Cardiac fibroblast (primary cell): ENCODE results near the gene SLC39A11.

Experiments
- DNase-seq, 2 donors: peaks; one replicate each; pipeline versions ENCODE4 v3.0.0 to v3.0.0-alpha.2; 2010; ENCODE audit warnings: low read depth in 2 of 2
- H3K4me3 ChIP-seq, 2 donors: replicated peaks in 1 of 2; 1 replicate in 1 of 2; 2 replicates in 1 of 2; pipeline ENCODE4 v1.5.1; 2011; ENCODE audit warnings: low read depth in 2 of 2, low read length in 2 of 2, mild to moderate bottlenecking in 2 of 2, moderate library complexity in 1 of 2
- TF ChIP-seq, protein P1 (sequence below): IDR thresholded peaks from one replicate; pipeline ENCODE4 v1.5.1; 2011; ENCODE audit warnings: low read depth, mild to moderate bottlenecking, low read length, inconsistent platforms

SLC39A11 gene

DNA sequence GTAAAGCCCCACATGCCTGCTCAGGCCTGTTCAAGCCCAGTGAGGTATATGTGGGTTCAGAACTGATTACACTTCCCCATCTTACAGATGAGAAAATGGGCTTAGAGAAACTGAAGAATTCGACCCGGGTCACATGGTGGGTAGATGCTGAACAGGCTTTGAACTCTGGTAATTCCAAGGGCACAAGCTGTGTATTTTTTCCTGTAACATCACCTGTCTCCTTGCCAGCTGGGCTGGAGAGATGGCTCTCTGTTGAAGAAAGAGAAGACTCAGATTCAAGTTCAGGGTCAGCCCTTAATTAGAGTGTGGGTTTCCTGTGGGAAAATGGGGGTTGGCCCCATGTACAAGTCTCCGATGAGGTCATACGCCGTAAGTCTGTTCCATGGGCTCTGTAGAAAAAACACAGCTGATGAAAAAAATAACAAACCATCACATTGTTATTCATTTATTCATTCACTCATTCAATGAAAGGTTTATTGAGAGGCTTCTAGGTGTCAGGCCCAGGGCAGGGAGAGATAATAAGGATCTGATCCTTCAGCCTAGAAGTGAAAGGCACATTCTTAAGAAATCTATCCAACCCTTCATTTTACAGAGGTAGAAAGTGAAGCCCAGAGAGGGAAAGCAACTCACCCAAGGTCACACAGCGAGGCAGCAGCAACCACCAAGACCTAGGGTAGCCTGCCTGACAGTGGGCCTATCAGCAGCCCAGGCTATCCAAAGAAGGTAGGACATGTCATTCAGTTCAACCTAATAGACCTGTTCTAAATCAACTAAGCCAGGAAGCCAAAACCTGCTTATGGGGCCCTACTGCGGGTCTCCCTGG is 488.9 kb downstream of the SLC39A11 start:
- peak; percentile 44 to 93 for DNase-seq
- TF ChIP-seq, protein P1, sequence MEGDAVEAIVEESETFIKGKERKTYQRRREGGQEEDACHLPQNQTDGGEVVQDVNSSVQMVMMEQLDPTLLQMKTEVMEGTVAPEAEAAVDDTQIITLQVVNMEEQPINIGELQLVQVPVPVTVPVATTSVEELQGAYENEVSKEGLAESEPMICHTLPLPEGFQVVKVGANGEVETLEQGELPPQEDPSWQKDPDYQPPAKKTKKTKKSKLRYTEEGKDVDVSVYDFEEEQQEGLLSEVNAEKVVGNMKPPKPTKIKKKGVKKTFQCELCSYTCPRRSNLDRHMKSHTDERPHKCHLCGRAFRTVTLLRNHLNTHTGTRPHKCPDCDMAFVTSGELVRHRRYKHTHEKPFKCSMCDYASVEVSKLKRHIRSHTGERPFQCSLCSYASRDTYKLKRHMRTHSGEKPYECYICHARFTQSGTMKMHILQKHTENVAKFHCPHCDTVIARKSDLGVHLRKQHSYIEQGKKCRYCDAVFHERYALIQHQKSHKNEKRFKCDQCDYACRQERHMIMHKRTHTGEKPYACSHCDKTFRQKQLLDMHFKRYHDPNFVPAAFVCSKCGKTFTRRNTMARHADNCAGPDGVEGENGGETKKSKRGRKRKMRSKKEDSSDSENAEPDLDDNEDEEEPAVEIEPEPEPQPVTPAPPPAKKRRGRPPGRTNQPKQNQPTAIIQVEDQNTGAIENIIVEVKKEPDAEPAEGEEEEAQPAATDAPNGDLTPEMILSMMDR: no peak
- H3K4me3 ChIP-seq: no peak overlapping the region

DNA sequence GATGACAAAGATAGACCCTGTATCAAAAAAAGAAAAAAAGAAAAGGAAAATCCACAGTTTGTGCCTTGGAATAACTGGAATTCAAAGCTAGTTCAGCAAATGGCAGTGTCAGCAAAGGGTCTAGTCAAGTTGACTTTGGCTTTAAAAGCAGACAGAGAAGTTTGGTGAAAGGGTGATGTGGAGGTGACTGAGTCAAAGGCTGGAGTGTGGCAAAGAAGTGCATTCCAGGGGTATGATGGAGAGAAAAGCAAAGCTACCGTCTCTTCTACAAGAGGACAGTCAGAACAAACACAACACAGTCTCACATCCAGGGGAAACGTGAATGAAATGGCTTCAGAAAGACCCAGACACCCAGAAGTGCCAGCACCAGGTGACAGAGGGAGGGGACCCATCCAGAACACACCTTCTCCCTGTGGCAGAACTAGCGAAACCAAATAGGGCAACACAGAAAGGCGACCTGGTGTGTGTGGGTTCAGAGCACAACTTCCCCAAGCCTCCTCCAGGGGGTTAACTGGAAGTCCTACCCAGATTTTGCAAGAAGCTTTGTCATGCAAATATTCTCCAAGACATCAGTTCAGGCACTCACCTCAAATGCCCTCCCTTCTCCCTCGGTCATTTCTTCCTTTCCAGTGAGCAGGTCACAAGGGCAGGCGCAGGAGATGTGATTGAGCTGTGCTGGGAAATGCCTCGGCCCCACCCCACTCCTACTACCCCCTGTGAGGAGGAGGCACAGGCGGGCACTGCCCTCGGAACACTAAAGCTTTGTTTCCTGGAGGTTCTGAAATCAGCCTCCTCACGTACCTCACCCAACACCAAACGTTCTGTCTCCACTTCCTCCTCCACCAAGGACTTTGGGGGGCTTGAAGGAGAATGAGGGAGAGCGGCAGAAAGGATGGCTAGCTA is 489.7 kb downstream of the SLC39A11 start:
- DNase-seq: peak; percentile 68 to 92
- no peak overlapping the region for H3K4me3 ChIP-seq
- TF ChIP-seq, protein P1: peak; percentile 56

DNA sequence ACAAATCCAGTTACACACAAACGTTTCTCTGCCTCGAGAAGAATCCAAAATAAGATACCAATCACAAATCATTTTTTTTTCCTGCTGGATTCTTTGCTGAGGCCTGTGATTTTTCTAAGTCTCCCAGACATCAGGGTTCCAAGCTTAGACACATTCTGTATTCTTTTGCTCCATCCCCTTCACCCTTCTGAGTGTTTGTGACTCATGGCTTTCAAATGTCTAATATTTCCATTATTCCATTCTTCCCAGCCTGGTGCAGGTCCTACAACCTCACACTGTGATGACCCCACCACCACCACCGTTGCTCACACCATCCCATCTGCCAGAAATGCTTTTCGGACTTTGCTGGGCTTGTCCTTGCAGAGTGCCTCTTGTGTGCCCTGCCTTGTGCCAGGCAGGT is 491.6 kb downstream of the SLC39A11 start:
- peak; percentile 42 to 86 for DNase-seq
- TF ChIP-seq, protein P1: no peak
- H3K4me3 ChIP-seq: no peak overlapping the region

DNA sequence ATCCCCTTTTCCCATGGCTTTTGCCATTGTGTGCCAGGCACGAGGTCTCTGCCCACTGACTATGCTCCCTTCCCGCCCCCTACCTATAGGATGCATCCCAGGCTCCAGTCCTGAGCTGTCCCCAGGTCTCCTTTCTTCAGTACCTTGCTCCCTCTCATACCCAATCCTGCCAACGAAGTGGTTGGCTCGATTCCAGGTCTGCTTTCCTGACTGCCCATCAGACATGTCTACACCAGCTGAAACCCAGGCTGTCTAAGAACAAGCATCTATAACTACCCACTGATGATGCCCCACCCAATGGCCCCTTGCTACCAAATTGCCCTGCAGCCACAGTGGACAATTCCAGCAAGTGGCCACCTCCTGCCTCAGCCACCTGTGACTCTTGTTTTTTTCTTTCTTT is 492.6 kb downstream of the SLC39A11 start:
- DNase-seq: no peak
- TF ChIP-seq, protein P1: no peak
- H3K4me3 ChIP-seq: no peak overlapping the region

DNA sequence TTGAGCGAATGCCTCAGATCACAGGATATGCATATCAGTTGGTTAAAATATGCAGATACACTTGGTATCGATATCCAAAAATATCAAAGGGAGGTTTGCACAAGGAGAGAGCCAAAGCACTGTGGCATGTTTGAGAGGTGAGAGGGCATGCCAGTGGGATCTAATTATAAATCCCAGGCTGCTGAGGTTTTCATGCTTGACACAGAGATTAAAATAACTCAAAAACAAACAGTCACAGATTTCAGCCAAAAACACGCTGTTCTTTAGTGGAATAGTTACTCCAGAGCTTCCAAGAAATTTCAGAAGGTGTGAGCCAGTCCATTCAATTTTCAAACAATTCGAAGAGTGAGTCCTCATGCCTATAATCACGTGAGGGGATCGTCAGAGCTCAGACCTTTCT is 493.8 kb downstream of the SLC39A11 start:
- DNase-seq: no peak
- no peak overlapping the region for H3K4me3 ChIP-seq
- TF ChIP-seq, protein P1: no peak

DNA sequence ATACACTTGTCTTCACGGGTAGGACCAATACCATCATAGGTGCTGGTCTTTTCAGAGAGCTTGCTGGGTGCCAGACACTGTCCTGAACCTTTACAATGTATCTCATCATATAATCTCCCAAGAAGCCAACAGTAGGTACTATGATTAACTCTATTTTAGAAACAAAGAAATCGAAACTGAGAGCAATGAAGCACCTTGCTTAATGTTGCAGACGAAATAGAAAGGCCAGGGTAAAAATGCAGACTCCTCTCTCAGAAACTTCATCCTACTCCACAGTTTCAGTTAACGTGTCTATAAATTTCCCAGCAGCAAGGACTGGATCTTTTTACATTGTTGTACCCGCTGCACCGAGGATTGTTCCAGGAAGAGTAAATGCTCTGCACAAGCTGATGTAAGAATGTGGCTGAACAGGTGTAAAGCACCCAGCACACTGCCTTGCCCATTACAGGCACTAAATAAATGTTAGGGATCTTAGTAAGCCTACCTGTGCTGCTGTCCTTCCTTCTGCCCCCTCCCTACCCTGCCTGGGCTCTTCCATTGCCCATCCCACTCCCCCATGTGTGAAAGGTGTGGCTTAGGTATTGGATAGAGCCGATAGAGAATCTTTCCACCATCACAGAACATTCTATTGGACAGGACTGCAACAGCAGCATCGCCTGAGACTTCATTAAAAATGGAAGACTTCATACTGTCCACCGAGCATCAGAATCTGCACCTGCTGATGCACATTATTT is 495.0 kb downstream of the SLC39A11 start:
- no peak overlapping the region for H3K4me3 ChIP-seq
- TF ChIP-seq, protein P1: no peak
- no peak for DNase-seq
